ENCODE measurements around the gene UGT2B28.
"Not testable (repeated sequence)": the region's sequence is repeated elsewhere in the genome, so short reads cannot be mapped to it uniquely, and the experiment has no call there.

- TF ChIP-seq CTCF, POLR2A (IDR thresholded peaks at IDR 0.05): not testable (repeated sequence)
These were observed 55.2 kb downstream of the UGT2B28 start for GRCh38 chr4:69335485-69335884.
